Calu3 (cell line): ENCODE results near the gene OSBPL7. TPM values are rescaled to one million over a fixed set of nuclear protein-coding genes. Genes with fewer than 3 reads are reported as not detected.

Experiments used
- BruUV-seq: library from RNA; stranded (reverse); fragments of 400-500 nt; replicated peaks from 2 replicates; lab custom pipeline; 2021; lab: Mats Ljungman, UMichigan
- CTCF ChIA-PET: fragments of 300-600 bp; sonication (Branson Sonifier 250); formaldehyde crosslinking; loops from one replicate; lab custom pipeline; 2022; ENCODE audit warnings: antibody characterized with exemption; lab: Charles Lee
- DNase-seq: peaks from one replicate; pipeline ENCODE4 v3.0.0; 2022
- H3K27ac Mint-ChIP-seq: one replicate; pipeline ENCODE4 v1.8.0; 2022; ENCODE audit warnings: mixed read lengths; ENCODE audit not compliant: unreplicated experiment
- H3K27me3 Mint-ChIP-seq: one replicate; pipeline ENCODE4 v1.8.0; 2022; ENCODE audit warnings: mixed read lengths; ENCODE audit not compliant: unreplicated experiment
- H3K36me3 Mint-ChIP-seq: one replicate; pipeline ENCODE4 v1.8.0; 2022; ENCODE audit warnings: mild to moderate bottlenecking, moderate library complexity, mixed read lengths; ENCODE audit not compliant: insufficient read depth, unreplicated experiment
- H3K4me1 Mint-ChIP-seq: one replicate; pipeline ENCODE4 v1.8.0; 2022; ENCODE audit warnings: mild to moderate bottlenecking, low read depth, mixed read lengths; ENCODE audit not compliant: unreplicated experiment
- H3K4me3 Mint-ChIP-seq: one replicate; pipeline ENCODE4 v1.8.0; 2022; ENCODE audit warnings: mild to moderate bottlenecking, low read depth, moderate library complexity, mixed read lengths; ENCODE audit not compliant: unreplicated experiment
- H3K9me3 Mint-ChIP-seq: one replicate; pipeline ENCODE4 v1.8.0; 2022; ENCODE audit warnings: low read depth, mixed read lengths; ENCODE audit not compliant: unreplicated experiment
- CTCF ChIP-seq: fragments of 200-600 bp; IDR thresholded peaks from one replicate; pipeline ENCODE4 v1.8.0; 2022; ENCODE audit warnings: antibody characterized with exemption; ENCODE audit not compliant: unreplicated experiment
- intact Hi-C: fragments of 100-400 bp; cut with micrococcal nuclease; formaldehyde crosslinking; loops from one replicate; pipeline ENCODE4 v1.10.0; 2022; ENCODE audit not compliant: unreplicated experiment
- total RNA-seq: library from RNA; stranded (reverse); gene quantifications from 2 replicates; pipeline ENCODE4 v1.2.3, GENCODE V29; 2022

The OSBPL7 gene
- total RNA-seq, 1 experiment from 2014 or later: 58.4 TPM

DNA sequence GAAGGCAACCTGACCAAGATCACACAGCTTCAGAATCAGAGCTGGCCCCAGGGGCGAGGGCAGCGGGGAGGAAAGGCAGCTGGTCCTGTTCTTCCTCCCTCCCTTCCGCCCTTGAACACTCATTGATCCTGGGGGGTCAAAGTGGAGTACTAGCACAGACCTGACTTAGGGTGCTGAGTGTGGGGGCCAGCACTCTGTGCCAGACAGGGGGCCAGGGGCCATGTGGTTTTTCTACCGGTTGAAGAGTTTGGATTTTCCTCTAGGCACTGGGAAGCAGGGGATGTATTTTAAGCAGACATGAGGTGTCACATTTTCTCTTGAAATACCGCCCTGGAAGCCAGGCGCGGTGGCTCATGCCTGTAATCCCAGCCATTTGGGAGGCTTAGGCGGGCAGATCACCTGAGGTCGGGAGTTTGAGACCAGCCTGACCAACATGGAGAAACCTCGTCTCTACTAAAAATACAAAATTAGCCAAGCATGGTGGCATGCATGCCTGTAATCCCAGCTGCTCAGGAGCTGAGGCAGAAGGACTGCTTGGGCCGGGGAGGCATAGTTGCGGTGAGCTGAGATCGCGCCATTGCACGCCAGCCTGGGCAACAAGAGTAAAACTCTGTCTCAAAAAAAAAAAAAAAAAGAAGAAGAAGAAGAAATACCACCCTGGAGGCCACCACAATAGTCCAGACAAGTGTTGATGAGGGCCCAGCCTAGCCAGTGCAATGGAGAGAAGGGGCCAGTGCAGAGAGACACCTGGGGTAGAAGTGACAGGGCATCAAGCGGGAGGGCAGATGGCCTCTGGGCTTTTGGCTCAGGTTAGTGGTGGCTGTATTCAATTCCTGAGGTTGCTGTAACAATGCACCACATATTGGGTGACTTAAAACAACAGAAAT is 15.3 kb downstream of the OSBPL7 start:
- no peak overlapping the region for H3K27ac Mint-ChIP-seq
- CTCF ChIA-PET: interaction anchor here (0.6 kb wide), 1 partner anchor 646 kb away, joined by 6 read pairs; no protein-coding TSS in a partner anchor
- H3K36me3 Mint-ChIP-seq: peaks cover 27% of the 10 kb centered on the region
- no TSS peak for BruUV-seq
- H3K27me3 Mint-ChIP-seq: peaks cover 35% of the 10 kb centered on the region
- no peaks in the 10 kb centered on the region for H3K9me3 Mint-ChIP-seq
- H3K4me1 Mint-ChIP-seq: peaks cover 18% of the 10 kb centered on the region
- intact Hi-C loops: no loop called here
- H3K4me3 Mint-ChIP-seq: no peak overlapping the region
- no peak for DNase-seq
- no peak for TF ChIP-seq CTCF

- CTCF ChIA-PET: no interaction called here
- no peak for DNase-seq
- H3K36me3 Mint-ChIP-seq: peaks cover 17% of the 10 kb centered on the region
- H3K4me1 Mint-ChIP-seq: peaks cover under 1% of the 10 kb centered on the region
- H3K9me3 Mint-ChIP-seq: no peaks in the 10 kb centered on the region
- H3K27me3 Mint-ChIP-seq: peaks cover 41% of the 10 kb centered on the region
- H3K4me3 Mint-ChIP-seq: no peak overlapping the region
- H3K27ac Mint-ChIP-seq: no peak overlapping the region
- no TSS peak for BruUV-seq
- no peak for TF ChIP-seq CTCF
- intact Hi-C loops: no loop called here
These were observed 17.1 kb downstream of the OSBPL7 start for GRCh38 chr17:47804461-47804860.

DNA sequence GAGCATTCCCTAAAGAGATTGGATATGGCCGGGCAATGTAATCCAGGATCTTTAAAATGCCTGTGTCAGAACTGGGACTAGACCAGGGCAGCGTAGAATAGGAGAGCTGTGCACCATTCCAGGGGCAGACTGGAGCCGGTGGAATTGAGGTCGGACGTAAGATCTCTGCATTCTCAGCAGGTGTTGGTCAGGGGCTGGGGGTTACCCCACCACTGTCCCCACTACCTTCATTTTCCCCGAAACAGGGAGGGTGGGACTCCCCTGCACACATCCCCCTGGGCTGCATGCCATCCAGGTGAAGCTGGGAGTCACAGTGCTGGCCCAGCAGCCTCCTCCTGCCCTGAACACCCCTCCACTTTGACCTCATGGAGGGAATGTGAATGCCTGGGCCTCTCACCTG is 17.8 kb downstream of the OSBPL7 start:
- TF ChIP-seq CTCF: no peak

DNA sequence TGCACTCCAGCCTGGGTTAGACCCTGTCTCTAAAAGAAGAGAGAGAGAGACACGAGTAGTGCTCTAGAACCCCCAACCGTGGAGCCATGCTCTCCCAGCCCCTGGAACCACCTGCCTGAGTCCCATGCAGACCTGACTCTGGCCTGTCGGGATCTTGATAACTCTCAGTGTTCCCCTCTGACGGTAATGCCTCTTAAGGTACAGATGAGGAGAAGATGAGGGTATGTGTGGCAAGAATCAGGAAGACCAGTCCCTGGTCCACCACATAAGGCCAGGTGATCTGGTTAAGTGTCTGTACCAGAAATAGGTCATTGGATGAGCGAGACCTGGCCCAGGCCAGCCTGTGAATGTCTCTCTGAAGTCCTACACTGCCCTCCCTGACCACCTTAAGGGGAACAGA is 18.4 kb downstream of the OSBPL7 start:
- H3K27me3 Mint-ChIP-seq: peaks cover 45% of the 10 kb centered on the region
- CTCF ChIA-PET: interaction anchor here (0.5 to 2.1 kb wide), 4 partner anchors 70 to 216 kb away, joined by 3 to 6 read pairs (median 4); partner anchors contain the start of gene TBX21
- intact Hi-C loops: loop anchor here (2.0 kb wide), 1 partner anchor 104 kb away; no protein-coding TSS in a partner anchor
- H3K4me1 Mint-ChIP-seq: no peaks in the 10 kb centered on the region
- BruUV-seq: no TSS peak
- no peaks in the 10 kb centered on the region for H3K9me3 Mint-ChIP-seq
- no peak for TF ChIP-seq CTCF
- no peak overlapping the region for H3K4me3 Mint-ChIP-seq
- peaks cover 12% of the 10 kb centered on the region for H3K36me3 Mint-ChIP-seq
- H3K27ac Mint-ChIP-seq: no peak overlapping the region
- no peak for DNase-seq

More for the DNA sequence above, 17.8 kb downstream of the OSBPL7 start:
- Mint-ChIP-seq H3K36me3 (peaks cover 13% of the 10 kb centered on the region), H3K27ac (no peak overlapping the region), H3K27me3 (peaks cover 41% of the 10 kb centered on the region), H3K4me3 (no peak overlapping the region), H3K4me1 (no peaks in the 10 kb centered on the region), H3K9me3 (no peaks in the 10 kb centered on the region)
- no peak for DNase-seq
- intact Hi-C loops: loop anchor here (2.0 kb wide), 1 partner anchor 105 kb away; no protein-coding TSS in a partner anchor
- no TSS peak for BruUV-seq
- CTCF ChIA-PET: interaction anchor here (0.6 to 1.1 kb wide), 2 partner anchors 149 to 796 kb away, joined by 3 to 5 read pairs; no protein-coding TSS in a partner anchor
